Omental fat pad (tissue), 4 donors: ENCODE data around the gene DVL1. TPM values are rescaled to one million over a fixed set of nuclear protein-coding genes. Genes with fewer than 3 reads are reported as not detected.

Experiments used
- ATAC-seq: fragments of 150-250 bp; one replicate; pipeline ENCODE4 v1.9.1; 2016; ENCODE audit warnings: mild to moderate bottlenecking, moderate library complexity; ENCODE audit not compliant: low FRiP score
- DNase-seq: peaks from one replicate; pipeline ENCODE4 v3.0.0-alpha.2; 2019; ENCODE audit warnings: low spot score
- CTCF ChIP-seq, 3 donors: fragments of 450-650 bp; IDR thresholded peaks; one replicate each; pipeline ENCODE4 v1.5.1; 2016 to 2017; ENCODE audit warnings: antibody characterized with exemption in 3 of 3, mild to moderate bottlenecking in 3 of 3, moderate library complexity in 2 of 3
- total RNA-seq, 4 donors: library from RNA; depleted of rRNA; stranded (reverse); fragments of >200 nt; gene quantifications; one replicate each; pipeline ENCODE4 v1.1.0, GENCODE V29; 2016

The DVL1 gene
- total RNA-seq, 4 donors from 2014 or later = 56.6 to 65.0 (median 61.8) TPM

- TF ChIP-seq CTCF (IDR thresholded peaks at IDR 0.05) = no peak
- ATAC-seq (no peak), DNase-seq (no peak)
These were observed 54.8 kb downstream of the DVL1 start for GRCh38 chr1:1294250-1294890.

- DNase-seq (no peak), ATAC-seq (no peak)
- no peak for TF ChIP-seq CTCF (IDR thresholded peaks at IDR 0.05)
These were observed 55.7 kb downstream of the DVL1 start for GRCh38 chr1:1293263-1294249.

- ATAC-seq (no peak), DNase-seq (no peak)
- TF ChIP-seq CTCF (IDR thresholded peaks at IDR 0.05) = no peak
These were observed 56.4 kb downstream of the DVL1 start for GRCh38 chr1:1292851-1293250.

- TF ChIP-seq CTCF (IDR thresholded peaks at IDR 0.05) = no peak
- ATAC-seq (no peak), DNase-seq (no peak)
These were observed 56.8 kb downstream of the DVL1 start for GRCh38 chr1:1292442-1292779.

GRCh38 chr1:1291548-1292441 is 57.4 kb downstream of the DVL1 start:
- TF ChIP-seq CTCF (IDR thresholded peaks at IDR 0.05) = peak in 1 of 3 donors; percentile 37
- no peak for DNase-seq
- peak; percentile 68 for ATAC-seq

- TF ChIP-seq CTCF (IDR thresholded peaks at IDR 0.05) = no peak
- DNase-seq = no peak
- peak; percentile 31 for ATAC-seq
These were observed 58.1 kb downstream of the DVL1 start for GRCh38 chr1:1291023-1291528.
